Measurements from ENCODE around the gene RB1.

Gene RB1

DNA sequence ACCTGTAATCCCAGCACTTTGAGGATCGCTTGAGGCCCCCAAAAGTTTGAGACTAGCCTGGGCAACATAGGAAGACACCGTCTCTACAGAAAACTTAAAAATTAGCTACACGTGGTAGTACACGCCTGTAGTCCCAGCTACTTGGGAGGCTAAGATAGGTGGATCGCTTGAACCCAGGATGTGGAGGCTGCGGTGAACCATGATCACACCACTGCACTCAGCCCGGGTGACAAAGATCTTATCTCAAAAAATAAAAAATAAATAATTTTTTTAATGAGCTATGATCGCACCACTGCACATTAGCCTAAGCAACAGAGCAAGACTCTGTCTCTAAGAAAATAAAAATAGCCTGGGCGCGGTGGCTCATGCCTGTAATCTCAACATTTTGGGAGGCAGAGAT is 222.7 kb downstream of the RB1 start:
- H3K27ac ChIP-seq, result no peak overlapping the region
- TF ChIP-seq, protein P1, sequence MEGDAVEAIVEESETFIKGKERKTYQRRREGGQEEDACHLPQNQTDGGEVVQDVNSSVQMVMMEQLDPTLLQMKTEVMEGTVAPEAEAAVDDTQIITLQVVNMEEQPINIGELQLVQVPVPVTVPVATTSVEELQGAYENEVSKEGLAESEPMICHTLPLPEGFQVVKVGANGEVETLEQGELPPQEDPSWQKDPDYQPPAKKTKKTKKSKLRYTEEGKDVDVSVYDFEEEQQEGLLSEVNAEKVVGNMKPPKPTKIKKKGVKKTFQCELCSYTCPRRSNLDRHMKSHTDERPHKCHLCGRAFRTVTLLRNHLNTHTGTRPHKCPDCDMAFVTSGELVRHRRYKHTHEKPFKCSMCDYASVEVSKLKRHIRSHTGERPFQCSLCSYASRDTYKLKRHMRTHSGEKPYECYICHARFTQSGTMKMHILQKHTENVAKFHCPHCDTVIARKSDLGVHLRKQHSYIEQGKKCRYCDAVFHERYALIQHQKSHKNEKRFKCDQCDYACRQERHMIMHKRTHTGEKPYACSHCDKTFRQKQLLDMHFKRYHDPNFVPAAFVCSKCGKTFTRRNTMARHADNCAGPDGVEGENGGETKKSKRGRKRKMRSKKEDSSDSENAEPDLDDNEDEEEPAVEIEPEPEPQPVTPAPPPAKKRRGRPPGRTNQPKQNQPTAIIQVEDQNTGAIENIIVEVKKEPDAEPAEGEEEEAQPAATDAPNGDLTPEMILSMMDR (conservative IDR thresholded peaks at IDR 0.05; ENCODE audit: low read depth), result no peak
- POLR2A ChIA-PET (ENCODE audit: low non-redundant PET), result no interaction called here
- CTCF ChIA-PET, result no interaction called here
- no peak for DNase-seq (ENCODE audit: low spot score)

DNA sequence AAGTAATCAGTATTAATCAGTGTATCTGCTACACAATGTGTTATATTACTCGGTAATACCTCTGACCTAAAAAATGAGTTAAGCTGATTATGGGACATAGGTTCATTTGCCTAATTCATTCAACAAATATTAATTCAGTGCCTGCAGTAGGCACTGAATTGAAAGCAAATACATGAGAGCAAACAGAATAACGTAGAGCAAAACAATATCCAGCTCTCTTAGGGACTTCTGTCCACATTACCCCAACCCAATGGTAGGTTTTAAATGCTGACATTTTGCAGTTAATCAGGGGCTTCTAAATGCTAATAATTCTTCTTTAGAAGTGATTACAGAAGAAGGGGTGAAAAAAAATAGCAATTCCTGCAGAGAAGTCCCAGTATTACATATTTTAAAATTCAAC is 224.4 kb downstream of the RB1 start:
- DNase-seq (ENCODE audit: low spot score), result no peak
- ChIA-PET CTCF (no interaction called here), POLR2A (ENCODE audit: low non-redundant PET) (no interaction called here)
- TF ChIP-seq, protein P1 (conservative IDR thresholded peaks at IDR 0.05; ENCODE audit: low read depth), result no peak
- no peak overlapping the region for H3K27ac ChIP-seq

DNA sequence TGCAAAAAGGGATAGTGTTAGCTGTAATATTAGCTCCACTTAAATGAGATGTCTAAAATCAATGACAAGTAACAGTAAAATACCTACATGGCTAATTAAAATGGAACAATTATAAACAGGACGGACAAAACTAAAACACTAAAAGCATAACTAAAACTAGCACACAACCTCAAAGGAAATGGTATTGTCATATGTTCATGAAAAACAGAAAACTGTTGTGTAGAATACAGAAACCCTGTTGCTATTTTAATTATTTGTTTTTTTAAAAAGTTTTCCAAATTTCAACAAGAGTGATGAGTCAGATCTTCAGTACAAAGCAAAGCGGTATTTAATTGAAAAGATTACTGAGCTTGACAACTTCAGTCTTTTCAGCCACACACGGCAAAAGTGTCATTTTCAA is 225.2 kb downstream of the RB1 start:
- DNase-seq (ENCODE audit: low spot score), result no peak
- TF ChIP-seq, protein P1 (conservative IDR thresholded peaks at IDR 0.05; ENCODE audit: low read depth), result no peak
- no peak overlapping the region for H3K27ac ChIP-seq
- ChIA-PET CTCF (no interaction called here), POLR2A (ENCODE audit: low non-redundant PET) (no interaction called here)

DNA sequence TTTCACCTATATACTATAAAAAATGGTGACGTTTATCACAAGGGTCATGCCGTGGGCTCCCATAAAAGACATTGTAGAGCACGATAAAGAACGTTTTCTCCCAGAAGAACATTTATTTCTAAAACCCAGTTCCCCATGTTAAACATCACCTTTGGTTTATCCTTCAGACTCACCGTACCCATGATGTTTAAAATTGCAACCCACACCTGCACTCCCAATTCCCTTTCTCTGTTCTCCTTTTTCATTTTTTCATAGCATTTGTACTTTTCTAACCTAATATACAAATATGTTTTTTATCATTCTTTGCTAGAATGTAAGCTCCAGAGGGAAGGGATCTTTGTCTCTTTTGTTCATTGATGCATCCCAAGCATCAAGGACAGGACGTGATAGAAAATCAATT is 227.3 kb downstream of the RB1 start:
- ChIA-PET CTCF (no interaction called here), POLR2A (ENCODE audit: low non-redundant PET) (no interaction called here)
- no peak for DNase-seq (ENCODE audit: low spot score)
- TF ChIP-seq, protein P1 (conservative IDR thresholded peaks at IDR 0.05; ENCODE audit: low read depth), result no peak
- H3K27ac ChIP-seq, result no peak overlapping the region

All from RWPE1 (cell line).